Upper lobe of left lung (tissue), 6 donors: ENCODE data around the gene BSCL2. TPM values are rescaled to one million over a fixed set of nuclear protein-coding genes. Genes with fewer than 3 reads are reported as not detected.

Experiments used
- ATAC-seq, 2 donors: fragments of 200-7000 bp; cut with Tn5 transposase; one replicate each; pipeline ENCODE4 v1.9.1; 2022; ENCODE audit warnings: mild to moderate bottlenecking in 2 of 2, moderate library complexity in 2 of 2; ENCODE audit not compliant: low FRiP score in 2 of 2
- DNase-seq, 2 donors: peaks; one replicate each; pipeline ENCODE4 v3.0.0-alpha.2; 2019 to 2020
- H3K27ac ChIP-seq, 4 donors: fragments of 200-600 bp; sonication (generic); one replicate each; pipeline ENCODE4 v1.5.1; 2016 to 2019
- H3K27me3 ChIP-seq, 4 donors: fragments of 200-600 bp; sonication (generic); one replicate each; pipeline ENCODE4 v1.5.1; 2017 to 2019
- H3K36me3 ChIP-seq, 4 donors: fragments of 200-600 bp; sonication (generic); one replicate each; pipeline ENCODE4 v1.5.1; 2016 to 2019
- H3K4me1 ChIP-seq, 4 donors: fragments of 200-600 bp; sonication (generic); one replicate each; pipeline ENCODE4 v1.5.1; 2018 to 2019
- H3K4me3 ChIP-seq, 4 donors: fragments of 200-600 bp; sonication (generic); one replicate each; pipeline ENCODE4 v1.5.1; 2017 to 2019; ENCODE audit warnings: mild to moderate bottlenecking in 2 of 4, moderate library complexity in 1 of 4
- H3K9me3 ChIP-seq, 4 donors: fragments of 200-600 bp; sonication (generic); one replicate each; pipeline ENCODE4 v1.5.1; 2018 to 2019
- CTCF ChIP-seq, 6 experiments: fragments of 450-650 bp in 4 of 6; fragments of 200-600 bp in 2 of 6; sonication (generic) in 2 of 6; IDR thresholded peaks; one replicate each; pipeline ENCODE4 v1.5.1; 2016 to 2019; ENCODE audit warnings: antibody characterized with exemption in 6 of 6
- EP300 ChIP-seq, 4 donors: sonication (generic); formaldehyde crosslinking; IDR thresholded peaks; one replicate each; pipeline ENCODE4 v1.5.1; 2017; ENCODE audit warnings: antibody characterized with exemption in 4 of 4, control low read depth in 2 of 4
- POLR2A ChIP-seq, 4 donors: fragments of 450-650 bp; IDR thresholded peaks; one replicate each; pipeline ENCODE4 v1.5.1; 2016 to 2017; ENCODE audit warnings: antibody characterized with exemption in 4 of 4, mild to moderate bottlenecking in 2 of 4
- POLR2AphosphoS5 ChIP-seq, 2 donors: sonication (generic); formaldehyde crosslinking; IDR thresholded peaks; one replicate each; pipeline ENCODE4 v1.5.1; 2017; ENCODE audit warnings: antibody characterized with exemption in 2 of 2
- WGBS, 2 donors: methylation state at CpG; one replicate each; pipeline ENCODE4 v1.1.5; 2017 to 2018; 5-methylcytosine and 5-hydroxymethylcytosine counted together
- total RNA-seq, 6 donors: library from RNA; depleted of rRNA in 4 of 6; stranded (reverse); fragments of >200 nt in 4 of 6; gene quantifications; one replicate each; pipeline versions ENCODE4 v1.1.0 to v1.2.1, GENCODE V29; 2016 to 2021
- donor health status: DM: no; HTN: no; CAD: no; lungs with moderate emphysema.
- donor health status: DM: no; HTN: yes; CAD: no; lungs with severe emphysema.

The BSCL2 gene
- total RNA-seq, 6 donors from 2014 or later: 75.5 to 198 (median 87.5) TPM

DNA sequence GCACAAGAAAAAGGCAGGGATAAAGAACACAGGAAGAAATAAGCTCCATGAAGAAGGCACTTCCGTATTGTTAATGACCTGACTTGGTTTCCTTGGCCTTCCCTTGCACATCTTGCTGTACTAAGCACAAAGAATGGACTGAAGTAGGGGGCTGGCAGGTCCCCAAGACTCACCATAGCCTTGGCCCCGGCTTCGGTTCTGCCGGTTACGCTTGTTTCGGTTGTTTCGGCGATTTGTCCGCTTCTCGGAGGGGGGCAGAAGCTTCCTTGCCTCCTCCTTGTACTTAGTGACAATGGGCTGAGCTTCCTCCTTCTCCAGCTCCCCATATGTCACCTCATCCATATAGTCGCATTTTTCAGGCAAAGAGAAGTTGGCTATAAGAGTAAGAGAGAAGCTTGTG, 9.6 kb upstream of the BSCL2 start:
- WGBS, 2 donors: 93 to 94% methylated on average over 11 of the region's 11 CpGs
- H3K4me3 ChIP-seq: no peak overlapping the region
- H3K27me3 ChIP-seq: no peaks in the 10 kb centered on the region
- TF ChIP-seq CTCF (IDR thresholded peaks at IDR 0.05): no peak
- no peak for TF ChIP-seq POLR2AphosphoS5 (IDR thresholded peaks at IDR 0.05)
- TF ChIP-seq POLR2A (IDR thresholded peaks at IDR 0.05): no peak
- H3K9me3 ChIP-seq: no peaks in the 10 kb centered on the region
- peaks cover 0 to 28% (median 12%) of the 10 kb centered on the region in 4 donors for H3K4me1 ChIP-seq
- peaks cover 72 to 100% (median 93%) of the 10 kb centered on the region in 4 donors for H3K36me3 ChIP-seq
- H3K27ac ChIP-seq: no peak overlapping the region
- ATAC-seq: no peak
- DNase-seq: no peak

DNA sequence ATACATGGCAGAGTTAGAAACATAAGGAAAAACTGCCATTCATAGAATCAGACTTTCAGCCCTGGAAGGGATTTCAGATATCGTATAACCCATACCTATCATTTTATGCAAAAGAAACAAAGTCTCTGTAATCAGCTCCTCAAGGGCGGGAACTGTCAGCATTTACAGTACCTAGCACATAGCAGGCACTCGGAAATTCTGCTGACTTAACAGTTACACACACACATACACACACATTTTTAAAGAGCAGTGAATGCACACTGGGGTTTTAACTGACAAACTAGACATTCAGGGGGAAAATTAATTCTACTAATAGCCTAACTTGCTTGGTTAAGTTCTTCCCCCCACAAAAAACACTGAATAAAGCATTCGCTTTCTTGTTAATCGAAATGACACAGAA, 9.0 kb upstream of the BSCL2 start:
- TF ChIP-seq POLR2A (IDR thresholded peaks at IDR 0.05) (no peak), CTCF (IDR thresholded peaks at IDR 0.05) (no peak), POLR2AphosphoS5 (IDR thresholded peaks at IDR 0.05) (no peak), EP300 (IDR thresholded peaks at IDR 0.05) (no peak)
- Histone ChIP-seq H3K36me3 (peaks cover 66 to 99% (median 93%) of the 10 kb centered on the region in 4 donors), H3K27me3 (no peaks in the 10 kb centered on the region), H3K9me3 (no peaks in the 10 kb centered on the region), H3K4me1 (peaks cover 0 to 28% (median 11%) of the 10 kb centered on the region in 4 donors), H3K4me3 (no peak overlapping the region), H3K27ac (no peak overlapping the region)
- DNase-seq (no peak), ATAC-seq (no peak)
- 93 to 94% methylated on average over 5 of the region's 5 CpGs for WGBS, 2 donors

GRCh38 chr11:62715150-62716130, 8.2 kb upstream of the BSCL2 start:
- ATAC-seq (no peak), DNase-seq (peak in 1 of 2 donors; percentile 46)
- H3K36me3 ChIP-seq: peaks cover 61 to 98% (median 91%) of the 10 kb centered on the region in 4 donors
- H3K27ac ChIP-seq: no peak overlapping the region
- WGBS, 2 donors: 92 to 95% methylated on average over 24 of the region's 24 CpGs
- TF ChIP-seq POLR2A (IDR thresholded peaks at IDR 0.05) (no peak), CTCF (IDR thresholded peaks at IDR 0.05) (no peak), POLR2AphosphoS5 (IDR thresholded peaks at IDR 0.05) (no peak), EP300 (IDR thresholded peaks at IDR 0.05) (no peak)
- peaks cover 2 to 32% (median 13%) of the 10 kb centered on the region in 4 donors for H3K4me1 ChIP-seq
- H3K27me3 ChIP-seq: no peaks in the 10 kb centered on the region
- no peak overlapping the region for H3K4me3 ChIP-seq
- H3K9me3 ChIP-seq: no peaks in the 10 kb centered on the region

GRCh38 chr11:62713343-62713742, 6.1 kb upstream of the BSCL2 start:
- Histone ChIP-seq H3K27me3 (no peaks in the 10 kb centered on the region), H3K4me3 (no peak overlapping the region), H3K4me1 (peaks cover 15 to 49% (median 25%) of the 10 kb centered on the region in 4 donors), H3K9me3 (no peaks in the 10 kb centered on the region), H3K27ac (peak overlapping the region; percentile 6 to 70 (median 51)), H3K36me3 (peaks cover 43 to 79% (median 71%) of the 10 kb centered on the region in 4 donors)
- 64 to 76% methylated on average over 2 of the region's 2 CpGs for WGBS, 2 donors
- DNase-seq (peak in 1 of 2 donors; percentile 66), ATAC-seq (peak in 1 of 2 donors; percentile 59)
- peak in 1 of 2 donors; percentile 15 for TF ChIP-seq POLR2AphosphoS5 (IDR thresholded peaks at IDR 0.05)
- no peak for TF ChIP-seq EP300 (IDR thresholded peaks at IDR 0.05)
- no peak for TF ChIP-seq CTCF (IDR thresholded peaks at IDR 0.05)
- no peak for TF ChIP-seq POLR2A (IDR thresholded peaks at IDR 0.05)
